Transverse colon (tissue), 3 donors: ENCODE data around the gene SNRPF.

Experiments used
- EP300 ChIP-seq: sonication (generic); formaldehyde crosslinking; IDR thresholded peaks from one replicate; pipeline ENCODE4 v1.6.1; 2017; ENCODE audit warnings: antibody characterized with exemption, low read depth
- POLR2A ChIP-seq: fragments of 450-650 bp; IDR thresholded peaks from one replicate; pipeline ENCODE4 v1.6.1; 2016; ENCODE audit warnings: antibody characterized with exemption, mild to moderate bottlenecking, moderate library complexity
- TF ChIP-seq, protein P1 (sequence below), 5 experiments: fragments of 200-600 bp in 3 of 5; fragments of 450-650 bp in 2 of 5; sonication (generic) in 3 of 5; IDR thresholded peaks; 1 replicate in 2 of 5; 2 replicates in 3 of 5; pipeline ENCODE4 v1.5.1; 2016 to 2017; ENCODE audit warnings: antibody characterized with exemption in 5 of 5, inconsistent platforms in 3 of 5, mild to moderate bottlenecking in 2 of 5, moderate library complexity in 1 of 5

DNA sequence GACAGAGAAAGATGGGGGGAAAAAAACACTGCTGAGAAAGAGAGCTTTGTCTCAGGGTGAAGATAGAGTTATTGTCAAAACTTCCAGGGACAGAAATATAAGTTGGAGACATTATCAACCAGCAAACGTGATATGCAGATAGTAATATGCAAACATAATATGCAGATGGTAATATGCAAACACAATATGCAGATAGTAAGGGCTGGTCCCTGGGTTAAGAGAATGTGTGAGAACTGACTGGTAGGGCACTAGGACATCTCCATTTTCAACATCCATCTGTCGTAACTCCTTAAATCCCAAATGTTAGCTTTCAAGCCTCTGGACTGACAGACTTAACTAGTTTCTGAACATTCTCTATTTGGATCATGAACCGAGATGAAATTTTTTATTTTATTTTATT lies 32.2 kb downstream of the SNRPF start:
- TF ChIP-seq, protein P1, sequence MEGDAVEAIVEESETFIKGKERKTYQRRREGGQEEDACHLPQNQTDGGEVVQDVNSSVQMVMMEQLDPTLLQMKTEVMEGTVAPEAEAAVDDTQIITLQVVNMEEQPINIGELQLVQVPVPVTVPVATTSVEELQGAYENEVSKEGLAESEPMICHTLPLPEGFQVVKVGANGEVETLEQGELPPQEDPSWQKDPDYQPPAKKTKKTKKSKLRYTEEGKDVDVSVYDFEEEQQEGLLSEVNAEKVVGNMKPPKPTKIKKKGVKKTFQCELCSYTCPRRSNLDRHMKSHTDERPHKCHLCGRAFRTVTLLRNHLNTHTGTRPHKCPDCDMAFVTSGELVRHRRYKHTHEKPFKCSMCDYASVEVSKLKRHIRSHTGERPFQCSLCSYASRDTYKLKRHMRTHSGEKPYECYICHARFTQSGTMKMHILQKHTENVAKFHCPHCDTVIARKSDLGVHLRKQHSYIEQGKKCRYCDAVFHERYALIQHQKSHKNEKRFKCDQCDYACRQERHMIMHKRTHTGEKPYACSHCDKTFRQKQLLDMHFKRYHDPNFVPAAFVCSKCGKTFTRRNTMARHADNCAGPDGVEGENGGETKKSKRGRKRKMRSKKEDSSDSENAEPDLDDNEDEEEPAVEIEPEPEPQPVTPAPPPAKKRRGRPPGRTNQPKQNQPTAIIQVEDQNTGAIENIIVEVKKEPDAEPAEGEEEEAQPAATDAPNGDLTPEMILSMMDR (IDR thresholded peaks at IDR 0.05), result no peak
- TF ChIP-seq POLR2A (no peak), EP300 (no peak)
